WTC11 (cell line): ENCODE measurements around the gene UBXN11.

Source experiments
- CBFB ChIP-seq: sonication (generic); formaldehyde crosslinking; IDR thresholded peaks from 2 replicates; pipeline ENCODE4 v1.8.1; 2022; ENCODE audit warnings: mild to moderate bottlenecking, low read depth, missing genetic modification reagents
- CREM ChIP-seq: sonication (generic); formaldehyde crosslinking; IDR thresholded peaks from 2 replicates; pipeline ENCODE4 v1.8.1; 2022; ENCODE audit warnings: mild to moderate bottlenecking, missing genetic modification reagents, moderate library complexity
- FOXP1 ChIP-seq: sonication (generic); formaldehyde crosslinking; IDR thresholded peaks from 2 replicates; pipeline ENCODE4 v1.8.0; 2022; ENCODE audit warnings: missing genetic modification reagents, mild to moderate bottlenecking, moderate library complexity, borderline replicate concordance
- IRF2 ChIP-seq: sonication (generic); formaldehyde crosslinking; IDR thresholded peaks from 2 replicates; pipeline ENCODE4 v1.8.0; 2022; ENCODE audit warnings: low read depth, missing genetic modification reagents, borderline replicate concordance
- NFYB ChIP-seq: sonication (generic); formaldehyde crosslinking; conservative IDR thresholded peaks from 2 replicates; pipeline ENCODE4 v1.8.0; 2022; ENCODE audit warnings: low read depth, missing genetic modification reagents
- PREB ChIP-seq: sonication (generic); formaldehyde crosslinking; IDR thresholded peaks from 2 replicates; pipeline ENCODE4 v1.8.1; 2022; ENCODE audit warnings: mild to moderate bottlenecking, missing genetic modification reagents, moderate library complexity, borderline replicate concordance
- SP1 ChIP-seq: sonication (generic); formaldehyde crosslinking; conservative IDR thresholded peaks from 2 replicates; pipeline ENCODE4 v1.8.1; 2022; ENCODE audit warnings: missing genetic modification reagents
- ZNF416 ChIP-seq: fragments of 250-450 bp; sonication (Bioruptor Pico); IDR thresholded peaks from 2 replicates; pipeline ENCODE4 v1.9.0; 2021; ENCODE audit warnings: mild to moderate bottlenecking, inconsistent platforms
- TF ChIP-seq, protein P1 (sequence below): fragments of 200-600 bp; IDR thresholded peaks from 2 replicates; pipeline ENCODE4 v1.8.0; 2022; ENCODE audit warnings: antibody characterized with exemption
- TF ChIP-seq, protein P2 (sequence below): sonication (generic); formaldehyde crosslinking; IDR thresholded peaks from 2 replicates; pipeline ENCODE4 v1.8.1; 2022; ENCODE audit warnings: low read depth, mild to moderate bottlenecking, moderate library complexity, missing genetic modification reagents, borderline replicate concordance
- TF ChIP-seq, protein P3 (sequence below): sonication (generic); formaldehyde crosslinking; IDR thresholded peaks from 2 replicates; pipeline ENCODE4 v1.8.0; 2022; ENCODE audit warnings: mild to moderate bottlenecking, missing genetic modification reagents

GRCh38 chr1:26277719-26278118 lies 28.7 kb downstream of the UBXN11 start:
- TF ChIP-seq, protein P1, sequence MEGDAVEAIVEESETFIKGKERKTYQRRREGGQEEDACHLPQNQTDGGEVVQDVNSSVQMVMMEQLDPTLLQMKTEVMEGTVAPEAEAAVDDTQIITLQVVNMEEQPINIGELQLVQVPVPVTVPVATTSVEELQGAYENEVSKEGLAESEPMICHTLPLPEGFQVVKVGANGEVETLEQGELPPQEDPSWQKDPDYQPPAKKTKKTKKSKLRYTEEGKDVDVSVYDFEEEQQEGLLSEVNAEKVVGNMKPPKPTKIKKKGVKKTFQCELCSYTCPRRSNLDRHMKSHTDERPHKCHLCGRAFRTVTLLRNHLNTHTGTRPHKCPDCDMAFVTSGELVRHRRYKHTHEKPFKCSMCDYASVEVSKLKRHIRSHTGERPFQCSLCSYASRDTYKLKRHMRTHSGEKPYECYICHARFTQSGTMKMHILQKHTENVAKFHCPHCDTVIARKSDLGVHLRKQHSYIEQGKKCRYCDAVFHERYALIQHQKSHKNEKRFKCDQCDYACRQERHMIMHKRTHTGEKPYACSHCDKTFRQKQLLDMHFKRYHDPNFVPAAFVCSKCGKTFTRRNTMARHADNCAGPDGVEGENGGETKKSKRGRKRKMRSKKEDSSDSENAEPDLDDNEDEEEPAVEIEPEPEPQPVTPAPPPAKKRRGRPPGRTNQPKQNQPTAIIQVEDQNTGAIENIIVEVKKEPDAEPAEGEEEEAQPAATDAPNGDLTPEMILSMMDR, result no peak
- TF ChIP-seq NFYB (no peak), IRF2 (CRISPR knock-in tag) (no peak), CBFB (CRISPR knock-in tag) (no peak), ZNF416 (CRISPR knock-in tag) (no peak), PREB (CRISPR knock-in tag) (no peak), FOXP1 (CRISPR knock-in tag) (no peak), SP1 (CRISPR knock-in tag) (no peak), CREM (no peak)
- TF ChIP-seq, protein P2, sequence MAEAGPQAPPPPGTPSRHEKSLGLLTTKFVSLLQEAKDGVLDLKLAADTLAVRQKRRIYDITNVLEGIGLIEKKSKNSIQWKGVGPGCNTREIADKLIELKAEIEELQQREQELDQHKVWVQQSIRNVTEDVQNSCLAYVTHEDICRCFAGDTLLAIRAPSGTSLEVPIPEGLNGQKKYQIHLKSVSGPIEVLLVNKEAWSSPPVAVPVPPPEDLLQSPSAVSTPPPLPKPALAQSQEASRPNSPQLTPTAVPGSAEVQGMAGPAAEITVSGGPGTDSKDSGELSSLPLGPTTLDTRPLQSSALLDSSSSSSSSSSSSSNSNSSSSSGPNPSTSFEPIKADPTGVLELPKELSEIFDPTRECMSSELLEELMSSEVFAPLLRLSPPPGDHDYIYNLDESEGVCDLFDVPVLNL (CRISPR knock-in tag), result no peak
- TF ChIP-seq, protein P3, sequence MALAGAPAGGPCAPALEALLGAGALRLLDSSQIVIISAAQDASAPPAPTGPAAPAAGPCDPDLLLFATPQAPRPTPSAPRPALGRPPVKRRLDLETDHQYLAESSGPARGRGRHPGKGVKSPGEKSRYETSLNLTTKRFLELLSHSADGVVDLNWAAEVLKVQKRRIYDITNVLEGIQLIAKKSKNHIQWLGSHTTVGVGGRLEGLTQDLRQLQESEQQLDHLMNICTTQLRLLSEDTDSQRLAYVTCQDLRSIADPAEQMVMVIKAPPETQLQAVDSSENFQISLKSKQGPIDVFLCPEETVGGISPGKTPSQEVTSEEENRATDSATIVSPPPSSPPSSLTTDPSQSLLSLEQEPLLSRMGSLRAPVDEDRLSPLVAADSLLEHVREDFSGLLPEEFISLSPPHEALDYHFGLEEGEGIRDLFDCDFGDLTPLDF, result no peak
